ENCODE data around the gene CD2AP. TPM values are rescaled to one million over a fixed set of nuclear protein-coding genes. Genes with fewer than 3 reads are reported as not detected.

The CD2AP gene
- total and polyA plus RNA-seq, 2 of the 8 experiments (the other 6 are each of a cell fraction or from before 2014, with no cell fraction given) = 8.6 to 75.6 TPM

- no peak overlapping the region for H2BK15ac ChIP-seq (ENCODE audit: low read length)
- CTCF ChIA-PET (ENCODE audit: partially characterized antibody) = interaction anchor here (0.6 to 7.0 kb wide), 20 partner anchors 9 to 1780 kb away, joined by 3 to 72 read pairs (median 5); no protein-coding TSS in a partner anchor
- no peak for FAIRE-seq
- TF ChIP-seq BACH1 (IDR thresholded peaks at IDR 0.05; ENCODE audit: low read length) (no peak), CEBPB (IDR thresholded peaks at IDR 0.05; ENCODE audit: low read depth, low read length) (no peak), POLR2AphosphoS5 (IDR thresholded peaks at IDR 0.05; ENCODE audit: low read depth, low read length) (no peak), HDAC6 (IDR thresholded peaks at IDR 0.05; ENCODE audit: low read depth, low read length) (no peak), RNF2 (IDR thresholded peaks at IDR 0.05; ENCODE audit: borderline replicate concordance, low read depth, low read length, missing control alignments, poor library complexity, severe bottlenecking) (no peak), CTCF (IDR thresholded peaks at IDR 0.05; ENCODE audit: control extremely low read depth in 1 of 3, insufficient read depth in 1 of 3, low read depth in 1 of 3, low read length in 3 of 3) (no peak), TEAD4 (IDR thresholded peaks at IDR 0.05; ENCODE audit: low read depth, low read length) (no peak), EZH2 (IDR thresholded peaks at IDR 0.05; ENCODE audit: low read depth, low read length, severe bottlenecking) (no peak), FOSL1 (IDR thresholded peaks at IDR 0.05; ENCODE audit: insufficient read depth, low read depth, low read length) (no peak), HDAC2 (IDR thresholded peaks at IDR 0.05; ENCODE audit: borderline replicate concordance in 1 of 2, low read depth in 2 of 2, low read length in 2 of 2) (no peak), GTF2F1 (IDR thresholded peaks at IDR 0.05; ENCODE audit: borderline replicate concordance, low read depth, low read length) (no peak)
Observed at GRCh38 chr6:47630587-47630986, 153.0 kb downstream of the CD2AP start.

More at GRCh38 chr6:47630587-47630986, 153.0 kb downstream of the CD2AP start:
- H2BK20ac ChIP-seq (ENCODE audit: low read length) = no peak overlapping the region
- no peak overlapping the region for H3K27ac ChIP-seq (ENCODE audit: low read depth, low read length)
- H2AK5ac ChIP-seq (ENCODE audit: low read depth, low read length) = no peak overlapping the region
- H3K79me2 ChIP-seq (ENCODE audit: control insufficient read depth in 1 of 2, insufficient read depth in 2 of 2, low read length in 2 of 2) = no peaks in the 10 kb centered on the region
- H4K91ac ChIP-seq (replicated peaks; ENCODE audit: insufficient read length, low read length) = no peak overlapping the region
- peaks cover 0 to 4% (median 0%) of the 10 kb centered on the region in 4 experiments; a peak in 1 of 7 replicates for H3K4me1 ChIP-seq (replicated peaks in 1 of 4; ENCODE audit: control insufficient read depth in 3 of 4, insufficient read depth in 4 of 4, low read length in 3 of 4)
- H2BK120ac ChIP-seq (replicated peaks; ENCODE audit: low read depth, low read length) = no peak overlapping the region
- no peak overlapping the region for H3K4me3 ChIP-seq (ENCODE audit: extremely low read depth in 1 of 4, insufficient read depth in 2 of 4, low read depth in 3 of 4, low read length in 4 of 4)
- no peak overlapping the region for H2BK5ac ChIP-seq (ENCODE audit: low read depth, low read length)
- H4K8ac ChIP-seq (ENCODE audit: extremely low read depth, insufficient read depth, low read length) = no peak overlapping the region
- no peak overlapping the region for H4K5ac ChIP-seq (ENCODE audit: insufficient read length, low read depth, low read length)
- H3K56ac ChIP-seq (replicated peaks; ENCODE audit: insufficient read length, low read depth, low read length) = no peak overlapping the region
- no peak overlapping the region for H3K14ac ChIP-seq (ENCODE audit: insufficient read length)
- no peak overlapping the region for H3K4me2 ChIP-seq (ENCODE audit: insufficient read depth in 1 of 2, low read depth in 2 of 2, low read length in 2 of 2)
- H3K23me2 ChIP-seq (ENCODE audit: low read depth, low read length) = no peaks in the 10 kb centered on the region
- H4K20me1 ChIP-seq (replicated peaks in 1 of 2; ENCODE audit: control insufficient read depth in 1 of 2, insufficient read depth in 2 of 2, low read length in 2 of 2) = no peaks in the 10 kb centered on the region
- DNase-seq (ENCODE audit: low read depth in 1 of 2, low spot score in 2 of 2) = no peak
- H3K4ac ChIP-seq (replicated peaks; ENCODE audit: insufficient read length, low read depth, low read length) = no peak overlapping the region
- WGBS, 2 experiments (ENCODE audit: extremely low coverage in 1 of 2, insufficient coverage in 1 of 2, insufficient read length in 1 of 2, insufficient replicate concordance in 2 of 2, low coverage in 1 of 2, low lambda C conversion rate in 2 of 2, missing lambda C conversion rate in 1 of 2) = 85% methylated on average over 3 of the region's 3 CpGs; no CpG with 5 or more reads in 1 of the 2 experiments
- H3K36me3 ChIP-seq (ENCODE audit: control insufficient read depth in 2 of 4, insufficient read depth in 4 of 4, low read length in 3 of 4) = no peaks in the 10 kb centered on the region; a peak in 1 of 8 replicates
- H3K9ac ChIP-seq (replicated peaks in 1 of 4; ENCODE audit: extremely low read depth in 1 of 4, low read depth in 3 of 4, low read length in 3 of 4) = no peak overlapping the region
- no peak overlapping the region for H3K18ac ChIP-seq (ENCODE audit: extremely low read depth, low read length)
- H3K27me3 ChIP-seq (replicated peaks in 1 of 4; ENCODE audit: control insufficient read depth in 3 of 4, extremely low read depth in 1 of 4, insufficient read depth in 3 of 4, low read length in 3 of 4) = no peaks in the 10 kb centered on the region
- no peak overlapping the region for H3K23ac ChIP-seq (ENCODE audit: insufficient read length)
- no peak overlapping the region; the same call in 1 of the 2 replicates for H2BK12ac ChIP-seq (ENCODE audit: low read depth, low read length)
- H3K79me1 ChIP-seq (ENCODE audit: low read depth, low read length) = no peaks in the 10 kb centered on the region
- H2AFZ ChIP-seq (ENCODE audit: low read length) = no peak overlapping the region
- H3K9me3 ChIP-seq (ENCODE audit: insufficient read depth in 2 of 2, low read depth in 1 of 2, low read length in 1 of 2) = no peaks in the 10 kb centered on the region
- POLR2A ChIA-PET (ENCODE audit: partially characterized antibody) = interaction anchor here (1.1 kb wide), 1 partner anchor 96 kb away, joined by 3 read pairs; no protein-coding TSS in a partner anchor
